Mammary epithelial cell (primary cell): Measurements from ENCODE around the gene TFEB.

Experiments used
- EZH2 ChIP-seq: IDR thresholded peaks from 2 replicates; pipeline ENCODE4 v1.6.1; 2012; ENCODE audit warnings: low read length, inconsistent platforms, borderline replicate concordance
- TF ChIP-seq, protein P1 (sequence below), 2 donors: IDR thresholded peaks in 1 of 2; conservative IDR thresholded peaks in 1 of 2; 2 replicates each; pipeline ENCODE4 v1.5.1; 2011 to 2012; ENCODE audit warnings: inconsistent platforms in 2 of 2, low read length in 2 of 2, mild to moderate bottlenecking in 2 of 2, control low read depth in 1 of 2, low read depth in 1 of 2; ENCODE audit not compliant: insufficient read depth in 1 of 2; ENCODE audit errors: extremely low read depth in 1 of 2

DNA sequence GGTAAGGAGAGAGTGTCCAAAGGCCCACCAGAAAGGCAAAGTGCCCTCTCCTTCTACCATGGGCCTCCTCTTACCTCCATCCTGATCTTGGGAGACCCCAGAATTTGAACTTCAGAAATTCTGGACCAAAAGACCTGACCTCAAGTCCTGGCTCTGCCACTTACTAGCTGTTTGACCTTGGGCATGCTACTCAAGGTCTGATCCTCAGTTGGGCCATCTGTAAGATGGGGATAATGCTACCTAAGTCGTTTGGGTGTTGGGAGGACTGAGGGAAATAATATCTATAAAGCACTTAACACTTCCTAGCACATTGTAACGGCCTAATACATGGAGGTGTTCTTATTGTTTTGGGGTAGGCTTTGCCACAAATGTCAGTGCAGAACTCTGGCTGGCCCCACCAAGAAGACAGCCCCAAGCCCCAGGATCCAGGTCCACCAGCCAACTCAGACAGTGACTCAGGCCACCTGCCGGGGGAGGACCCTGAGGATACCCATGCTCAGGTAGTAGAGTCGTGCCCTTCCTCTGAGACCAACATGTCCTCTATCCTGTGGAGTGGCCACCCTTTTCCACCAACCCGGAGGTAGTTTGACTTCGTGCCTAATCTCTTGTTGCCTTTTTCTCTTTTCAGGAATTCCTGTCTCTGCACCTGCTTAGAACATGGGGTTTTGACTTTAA, 47.8 kb upstream of the TFEB start:
- TF ChIP-seq, protein P1, sequence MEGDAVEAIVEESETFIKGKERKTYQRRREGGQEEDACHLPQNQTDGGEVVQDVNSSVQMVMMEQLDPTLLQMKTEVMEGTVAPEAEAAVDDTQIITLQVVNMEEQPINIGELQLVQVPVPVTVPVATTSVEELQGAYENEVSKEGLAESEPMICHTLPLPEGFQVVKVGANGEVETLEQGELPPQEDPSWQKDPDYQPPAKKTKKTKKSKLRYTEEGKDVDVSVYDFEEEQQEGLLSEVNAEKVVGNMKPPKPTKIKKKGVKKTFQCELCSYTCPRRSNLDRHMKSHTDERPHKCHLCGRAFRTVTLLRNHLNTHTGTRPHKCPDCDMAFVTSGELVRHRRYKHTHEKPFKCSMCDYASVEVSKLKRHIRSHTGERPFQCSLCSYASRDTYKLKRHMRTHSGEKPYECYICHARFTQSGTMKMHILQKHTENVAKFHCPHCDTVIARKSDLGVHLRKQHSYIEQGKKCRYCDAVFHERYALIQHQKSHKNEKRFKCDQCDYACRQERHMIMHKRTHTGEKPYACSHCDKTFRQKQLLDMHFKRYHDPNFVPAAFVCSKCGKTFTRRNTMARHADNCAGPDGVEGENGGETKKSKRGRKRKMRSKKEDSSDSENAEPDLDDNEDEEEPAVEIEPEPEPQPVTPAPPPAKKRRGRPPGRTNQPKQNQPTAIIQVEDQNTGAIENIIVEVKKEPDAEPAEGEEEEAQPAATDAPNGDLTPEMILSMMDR (conservative IDR thresholded peaks at IDR 0.05 in 1 of 2, IDR thresholded peaks at IDR 0.05 in 1 of 2; ENCODE audit: extremely low read depth in 1 of 2, insufficient read depth in 1 of 2, low read depth in 1 of 2, low read length in 2 of 2), result no peak
- TF ChIP-seq EZH2, result no peak
